Lower leg skin (tissue), 4 donors: ENCODE data around the gene CEP131. TPM values are rescaled to one million over a fixed set of nuclear protein-coding genes. Genes with fewer than 3 reads are reported as not detected.

Experiments used
- DNase-seq, 2 donors: peaks; one replicate each; pipeline ENCODE4 v3.0.0-alpha.2; 2019; ENCODE audit warnings: low spot score in 2 of 2
- H3K4me3 ChIP-seq: fragments of 200-600 bp; sonication (generic); 2 replicates; pipeline ENCODE4 v1.5.1; 2017; ENCODE audit warnings: mild to moderate bottlenecking, low read depth; ENCODE audit not compliant: poor library complexity, severe bottlenecking
- POLR2A ChIP-seq, 2 donors: fragments of 450-650 bp; IDR thresholded peaks; one replicate each; pipeline ENCODE4 v1.6.1; 2016 to 2017; ENCODE audit warnings: antibody characterized with exemption in 2 of 2, mild to moderate bottlenecking in 1 of 2, moderate library complexity in 1 of 2
- WGBS, 2 donors: methylation state at CpG; one replicate each; pipeline ENCODE4 v1.1.5; 2018; 5-methylcytosine and 5-hydroxymethylcytosine counted together
- intact Hi-C: fragments of 100-400 bp; cut with DNase I; formaldehyde crosslinking; loops from one replicate; pipeline ENCODE4 v1.15.0; 2023; ENCODE audit warnings: low total_unique reads
- total RNA-seq, 4 donors: library from RNA; depleted of rRNA; stranded (reverse); fragments of >200 nt; gene quantifications; one replicate each; pipeline ENCODE4 v1.1.0, GENCODE V29; 2016
- TF ChIP-seq, protein P1 (sequence below), 3 donors: fragments of 450-650 bp; IDR thresholded peaks; one replicate each; pipeline ENCODE4 v1.5.1; 2016; ENCODE audit warnings: antibody characterized with exemption in 3 of 3, mild to moderate bottlenecking in 3 of 3, moderate library complexity in 2 of 3

CEP131 gene
- total RNA-seq, 4 donors from 2014 or later: 4.3 to 12.9 (median 8.4) TPM

- intact Hi-C loops: no loop called here
- DNase-seq: no peak
- WGBS, 2 donors: 85 to 89% methylated on average over 9 of the region's 9 CpGs
- H3K4me3 ChIP-seq: no peak overlapping the region
- TF ChIP-seq, protein P1, sequence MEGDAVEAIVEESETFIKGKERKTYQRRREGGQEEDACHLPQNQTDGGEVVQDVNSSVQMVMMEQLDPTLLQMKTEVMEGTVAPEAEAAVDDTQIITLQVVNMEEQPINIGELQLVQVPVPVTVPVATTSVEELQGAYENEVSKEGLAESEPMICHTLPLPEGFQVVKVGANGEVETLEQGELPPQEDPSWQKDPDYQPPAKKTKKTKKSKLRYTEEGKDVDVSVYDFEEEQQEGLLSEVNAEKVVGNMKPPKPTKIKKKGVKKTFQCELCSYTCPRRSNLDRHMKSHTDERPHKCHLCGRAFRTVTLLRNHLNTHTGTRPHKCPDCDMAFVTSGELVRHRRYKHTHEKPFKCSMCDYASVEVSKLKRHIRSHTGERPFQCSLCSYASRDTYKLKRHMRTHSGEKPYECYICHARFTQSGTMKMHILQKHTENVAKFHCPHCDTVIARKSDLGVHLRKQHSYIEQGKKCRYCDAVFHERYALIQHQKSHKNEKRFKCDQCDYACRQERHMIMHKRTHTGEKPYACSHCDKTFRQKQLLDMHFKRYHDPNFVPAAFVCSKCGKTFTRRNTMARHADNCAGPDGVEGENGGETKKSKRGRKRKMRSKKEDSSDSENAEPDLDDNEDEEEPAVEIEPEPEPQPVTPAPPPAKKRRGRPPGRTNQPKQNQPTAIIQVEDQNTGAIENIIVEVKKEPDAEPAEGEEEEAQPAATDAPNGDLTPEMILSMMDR (IDR thresholded peaks at IDR 0.05): no peak
- TF ChIP-seq POLR2A (IDR thresholded peaks at IDR 0.05): no peak
These were observed 10.4 kb downstream of the CEP131 start for GRCh38 chr17:81212365-81212764.

DNA sequence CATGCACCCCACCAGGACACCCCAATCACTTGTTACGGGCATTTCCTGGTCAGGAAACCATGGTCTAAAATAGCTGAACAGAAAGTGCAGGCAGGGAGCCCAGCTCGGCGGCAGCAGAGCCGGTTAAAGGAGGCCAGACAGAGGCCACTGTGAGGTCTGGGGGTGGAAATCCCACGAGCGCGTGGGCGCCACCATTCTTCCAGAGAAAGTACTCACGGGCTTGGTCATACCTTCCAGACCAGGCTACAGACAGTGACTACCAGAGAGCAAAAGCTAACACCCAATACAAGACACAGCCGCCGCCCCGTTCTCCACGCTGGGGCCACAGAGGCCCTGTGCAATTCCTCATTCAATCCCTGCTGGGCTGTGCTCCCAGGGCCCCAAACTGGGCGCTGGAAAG lies 11.9 kb downstream of the CEP131 start:
- 69 to 71% methylated on average over 14 of the region's 14 CpGs for WGBS, 2 donors
- intact Hi-C loops: no loop called here
- TF ChIP-seq, protein P1 (IDR thresholded peaks at IDR 0.05): no peak
- no peak for TF ChIP-seq POLR2A (IDR thresholded peaks at IDR 0.05)
- no peak overlapping the region for H3K4me3 ChIP-seq
- no peak for DNase-seq

DNA sequence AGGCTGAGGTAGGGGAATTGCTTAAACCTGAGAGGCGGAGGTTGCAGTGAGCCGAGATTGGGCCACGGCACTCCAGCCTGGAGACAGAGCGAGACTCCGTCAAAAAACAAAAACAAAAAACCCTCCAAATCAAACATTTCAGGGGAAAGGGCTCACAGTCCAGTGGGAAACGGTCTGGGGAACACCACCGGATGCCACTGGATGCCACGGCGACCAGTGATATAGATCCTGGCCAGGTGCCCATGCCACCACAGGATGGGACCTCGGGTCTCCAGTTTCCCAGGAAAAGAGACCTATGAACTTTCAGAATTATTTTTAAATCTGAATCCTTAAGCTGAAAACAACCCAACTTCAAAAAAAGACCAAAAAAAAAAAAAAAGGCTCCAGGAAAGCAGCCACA lies 12.3 kb downstream of the CEP131 start:
- TF ChIP-seq, protein P1 (IDR thresholded peaks at IDR 0.05): no peak
- TF ChIP-seq POLR2A (IDR thresholded peaks at IDR 0.05): no peak
- 81% methylated on average over 10 of the region's 10 CpGs for WGBS, 2 donors
- no peak overlapping the region for H3K4me3 ChIP-seq
- DNase-seq: no peak
- intact Hi-C loops: no loop called here

DNA sequence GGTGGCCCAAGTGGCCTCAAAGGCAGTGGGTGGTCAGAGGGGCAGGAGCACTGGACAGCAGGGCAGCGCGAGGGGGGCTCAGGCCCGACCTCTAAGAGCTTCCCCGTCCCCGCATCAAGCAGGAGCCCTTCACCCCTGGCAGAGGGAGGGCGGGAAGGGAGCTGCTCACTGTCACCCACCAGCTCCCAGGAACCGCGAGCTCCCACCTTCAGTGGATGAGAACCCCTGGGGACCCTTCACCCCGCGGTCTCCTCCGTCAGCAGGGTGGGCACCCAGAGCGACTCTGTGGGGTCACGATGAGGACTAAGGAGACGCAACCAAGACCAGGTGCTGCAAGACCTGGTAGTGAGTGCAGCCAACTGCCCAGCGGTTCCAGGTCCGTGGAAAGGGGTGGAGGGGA lies 13.6 kb downstream of the CEP131 start:
- no peak for DNase-seq
- WGBS, 2 donors: 96% methylated on average over 12 to 16 of the region's 16 CpGs
- intact Hi-C loops: no loop called here
- H3K4me3 ChIP-seq: no peak overlapping the region
- no peak for TF ChIP-seq POLR2A (IDR thresholded peaks at IDR 0.05)
- TF ChIP-seq, protein P1 (IDR thresholded peaks at IDR 0.05): no peak

GRCh38 chr17:81208651-81209050 lies 14.1 kb downstream of the CEP131 start:
- TF ChIP-seq, protein P1 (IDR thresholded peaks at IDR 0.05): no peak
- TF ChIP-seq POLR2A (IDR thresholded peaks at IDR 0.05): no peak
- intact Hi-C loops: no loop called here
- H3K4me3 ChIP-seq: no peak overlapping the region
- no peak for DNase-seq
- WGBS, 2 donors: 94 to 97% methylated on average over 10 of the region's 10 CpGs
